GM12874 (cell line): Measurements from ENCODE around the gene PPP1R3E.

ENCODE experiments used
- TF ChIP-seq, protein P1 (sequence below): IDR thresholded peaks from 2 replicates; pipeline ENCODE4 v1.5.1; 2011; ENCODE audit warnings: low read depth, mild to moderate bottlenecking, control low read depth, low read length, moderate library complexity; ENCODE audit not compliant: insufficient read depth

PPP1R3E gene, protein sequence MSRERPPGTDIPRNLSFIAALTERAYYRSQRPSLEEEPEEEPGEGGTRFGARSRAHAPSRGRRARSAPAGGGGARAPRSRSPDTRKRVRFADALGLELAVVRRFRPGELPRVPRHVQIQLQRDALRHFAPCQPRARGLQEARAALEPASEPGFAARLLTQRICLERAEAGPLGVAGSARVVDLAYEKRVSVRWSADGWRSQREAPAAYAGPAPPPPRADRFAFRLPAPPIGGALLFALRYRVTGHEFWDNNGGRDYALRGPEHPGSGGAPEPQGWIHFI

DNA sequence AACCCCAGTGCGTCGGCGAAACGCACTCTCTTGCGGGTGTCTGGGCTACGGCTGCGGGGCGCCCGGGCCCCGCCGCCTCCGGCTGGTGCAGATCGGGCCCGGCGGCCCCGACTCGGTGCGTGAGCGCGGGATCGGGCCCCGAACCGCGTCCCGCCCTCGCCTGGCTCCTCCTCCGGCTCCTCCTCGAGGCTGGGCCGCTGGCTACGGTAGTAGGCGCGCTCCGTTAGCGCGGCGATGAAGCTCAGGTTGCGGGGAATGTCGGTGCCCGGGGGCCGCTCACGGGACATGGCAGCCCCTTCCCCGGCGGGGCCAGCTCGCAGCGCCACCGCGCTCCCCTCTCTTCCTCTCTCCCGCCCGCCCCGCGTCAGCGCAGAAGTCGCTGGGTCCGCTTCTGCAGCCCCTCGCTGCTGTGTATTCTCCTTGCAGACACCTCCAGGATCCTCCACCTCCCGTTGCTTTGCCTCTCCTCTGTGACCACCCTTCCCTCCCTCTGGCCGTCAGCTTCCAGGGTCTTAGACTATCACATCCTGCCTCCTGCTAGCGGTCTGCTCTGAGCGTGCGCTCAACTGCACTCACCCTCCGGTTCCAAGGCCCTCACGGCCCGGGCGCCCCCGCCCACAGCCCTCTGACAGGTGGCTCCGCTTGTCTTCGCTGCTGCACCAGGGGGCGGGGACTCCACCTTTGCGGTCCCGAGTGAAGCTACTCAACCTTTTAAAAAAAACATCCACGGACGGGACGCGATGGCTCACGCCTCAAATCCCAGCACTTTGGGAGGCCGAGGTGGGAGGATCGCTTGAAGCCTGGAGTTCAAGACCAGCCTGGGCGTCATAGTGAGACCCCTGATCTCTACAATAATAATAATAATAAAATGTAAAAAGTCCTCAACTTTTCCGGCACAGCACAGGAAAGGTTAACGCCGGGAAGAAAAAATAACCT, at the start of gene PPP1R3E:
Gene PPP1R3E (minus strand): TSS at position 570 of the 936 bp plus-strand sequence. CDS start 283 bp downstream, at position 287.
- TF ChIP-seq, protein P1, sequence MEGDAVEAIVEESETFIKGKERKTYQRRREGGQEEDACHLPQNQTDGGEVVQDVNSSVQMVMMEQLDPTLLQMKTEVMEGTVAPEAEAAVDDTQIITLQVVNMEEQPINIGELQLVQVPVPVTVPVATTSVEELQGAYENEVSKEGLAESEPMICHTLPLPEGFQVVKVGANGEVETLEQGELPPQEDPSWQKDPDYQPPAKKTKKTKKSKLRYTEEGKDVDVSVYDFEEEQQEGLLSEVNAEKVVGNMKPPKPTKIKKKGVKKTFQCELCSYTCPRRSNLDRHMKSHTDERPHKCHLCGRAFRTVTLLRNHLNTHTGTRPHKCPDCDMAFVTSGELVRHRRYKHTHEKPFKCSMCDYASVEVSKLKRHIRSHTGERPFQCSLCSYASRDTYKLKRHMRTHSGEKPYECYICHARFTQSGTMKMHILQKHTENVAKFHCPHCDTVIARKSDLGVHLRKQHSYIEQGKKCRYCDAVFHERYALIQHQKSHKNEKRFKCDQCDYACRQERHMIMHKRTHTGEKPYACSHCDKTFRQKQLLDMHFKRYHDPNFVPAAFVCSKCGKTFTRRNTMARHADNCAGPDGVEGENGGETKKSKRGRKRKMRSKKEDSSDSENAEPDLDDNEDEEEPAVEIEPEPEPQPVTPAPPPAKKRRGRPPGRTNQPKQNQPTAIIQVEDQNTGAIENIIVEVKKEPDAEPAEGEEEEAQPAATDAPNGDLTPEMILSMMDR = no peak

DNA sequence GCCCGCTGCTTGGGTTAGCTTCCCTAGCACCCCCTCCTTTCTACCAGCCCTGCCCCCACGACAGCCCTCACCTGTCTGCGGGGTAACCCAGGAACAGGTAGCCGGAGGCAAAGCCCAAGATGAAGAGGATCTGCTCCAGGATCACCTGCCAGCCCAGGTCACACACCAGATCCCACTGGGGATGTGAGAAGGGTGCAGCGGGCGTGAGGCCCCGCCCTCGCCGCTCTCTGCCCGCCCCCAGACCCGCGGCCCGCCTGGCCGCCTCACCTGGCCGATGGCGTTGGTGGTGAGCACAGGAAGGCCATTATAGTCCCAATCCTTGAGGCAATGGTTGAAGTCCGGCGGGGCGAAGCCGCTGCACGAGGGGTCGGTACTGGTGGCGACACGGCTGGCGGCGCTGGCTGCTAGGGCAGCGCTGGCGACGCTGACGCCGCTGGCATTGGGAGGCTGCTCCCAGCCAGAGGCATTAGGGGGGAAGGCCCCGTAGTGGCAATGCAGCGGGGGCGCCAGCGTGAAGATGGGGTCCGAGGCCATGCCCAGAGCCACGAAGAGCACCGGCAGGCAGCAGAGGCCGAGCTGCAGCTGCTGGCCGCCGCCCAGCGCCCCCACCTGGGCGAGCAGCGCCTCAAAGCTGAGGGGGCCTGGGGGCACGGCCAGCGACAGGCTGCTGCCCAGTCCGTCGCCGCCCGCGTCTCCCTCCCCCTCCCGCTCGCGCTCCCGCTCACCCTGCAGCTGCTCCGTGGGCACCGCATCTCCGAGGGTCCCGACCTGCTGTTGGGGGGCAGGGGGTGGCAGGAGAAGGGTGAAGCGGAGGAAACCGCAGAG, 49.2 kb upstream of the PPP1R3E start:
- TF ChIP-seq, protein P1 = 0 out of 2 replicates have a peak, but pooled peaks have one; percentile 3

DNA sequence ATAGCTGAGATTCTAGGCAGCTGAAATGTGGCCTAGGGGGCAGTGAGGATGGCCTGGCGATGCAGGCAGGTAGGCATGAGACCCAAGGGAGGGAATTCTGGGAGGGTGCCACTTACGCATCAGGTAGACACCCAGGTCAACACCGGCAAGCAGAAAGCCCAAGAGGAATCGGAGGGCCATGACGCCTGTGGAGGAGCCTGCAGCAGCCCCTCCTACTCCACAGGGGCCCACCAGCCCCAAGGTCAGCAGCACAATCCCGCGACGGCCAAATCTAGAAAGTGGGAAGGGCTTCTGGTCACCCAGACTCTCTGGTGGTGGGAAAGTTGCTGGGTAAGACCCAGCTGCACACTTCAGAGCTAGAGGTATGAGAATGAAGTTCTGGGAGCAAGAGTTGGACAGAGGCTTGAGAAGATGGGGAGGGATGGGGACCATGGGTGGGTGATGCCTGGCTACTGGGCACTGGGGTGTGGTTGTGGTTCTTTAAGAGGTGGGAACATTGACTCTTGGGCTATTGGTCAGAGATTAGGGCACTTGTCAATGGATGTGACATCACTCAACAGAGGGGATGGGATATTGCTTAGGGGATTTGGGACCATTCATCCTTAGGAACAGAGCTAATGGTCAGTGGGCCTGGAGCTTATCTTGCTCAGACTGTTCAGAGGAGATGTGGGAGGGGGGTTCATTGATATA, 46.6 kb upstream of the PPP1R3E start:
- TF ChIP-seq, protein P1 = no peak

DNA sequence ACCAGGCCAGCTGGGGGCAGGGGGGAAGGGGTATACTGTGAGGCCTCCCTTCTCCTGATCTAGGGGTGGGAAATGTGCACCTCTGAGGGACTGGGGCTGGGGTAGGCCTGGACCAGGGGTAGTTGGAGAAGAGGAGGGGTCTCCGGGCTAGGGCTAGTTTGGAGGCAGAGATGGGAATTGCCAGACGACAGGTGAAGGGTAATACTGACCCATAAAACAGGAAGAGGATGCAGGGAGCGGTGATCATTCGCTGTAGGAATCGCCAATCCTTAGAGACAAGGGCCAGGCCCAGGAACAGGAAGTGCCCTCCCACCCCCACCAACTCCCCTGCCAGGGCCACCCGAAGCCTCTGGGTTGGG, 45.6 kb upstream of the PPP1R3E start:
- TF ChIP-seq, protein P1 = no peak

DNA sequence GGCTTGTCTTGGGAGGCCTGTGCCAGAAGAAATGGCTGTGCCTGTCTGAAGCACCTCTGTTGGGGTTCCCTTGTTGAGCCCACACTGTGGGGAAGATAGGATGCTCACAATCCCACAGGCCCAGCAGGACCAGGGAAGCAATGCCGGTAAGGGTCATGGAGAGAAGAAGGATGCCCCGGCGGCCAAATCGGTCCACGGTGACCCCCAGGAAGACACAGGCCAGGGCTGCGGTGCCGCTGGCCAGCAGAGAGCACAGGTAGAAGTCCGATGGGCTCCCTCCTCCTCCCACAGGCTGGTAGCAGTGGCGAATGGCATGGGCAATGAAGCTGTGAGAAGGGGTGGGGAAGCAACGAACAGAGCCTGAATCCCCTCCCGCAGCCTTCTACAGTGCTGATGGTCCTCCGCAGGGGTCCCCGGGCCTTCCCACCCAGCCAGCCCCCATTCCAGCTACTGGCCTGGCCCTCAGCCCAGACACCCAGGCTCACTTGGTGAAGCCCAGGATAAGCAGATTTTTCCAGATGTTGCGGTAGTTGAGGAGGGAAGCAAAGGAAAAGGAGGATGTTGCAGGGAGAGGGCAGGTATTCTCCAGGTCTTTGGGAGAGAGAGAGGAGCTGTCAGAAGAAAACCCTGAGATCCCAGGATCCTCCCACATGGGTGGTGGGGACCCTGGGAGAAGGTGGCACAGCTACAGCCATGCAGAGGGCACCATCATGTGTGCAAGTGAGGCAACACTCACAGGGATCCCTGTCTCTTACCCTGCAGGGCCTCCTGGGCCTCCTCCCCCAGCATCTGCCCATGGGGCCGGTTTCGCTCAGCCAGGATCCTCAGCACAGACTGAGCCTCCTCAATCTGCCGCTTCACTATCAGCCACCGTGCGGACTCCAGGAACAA, 45.0 kb upstream of the PPP1R3E start:
- TF ChIP-seq, protein P1 = no peak

DNA sequence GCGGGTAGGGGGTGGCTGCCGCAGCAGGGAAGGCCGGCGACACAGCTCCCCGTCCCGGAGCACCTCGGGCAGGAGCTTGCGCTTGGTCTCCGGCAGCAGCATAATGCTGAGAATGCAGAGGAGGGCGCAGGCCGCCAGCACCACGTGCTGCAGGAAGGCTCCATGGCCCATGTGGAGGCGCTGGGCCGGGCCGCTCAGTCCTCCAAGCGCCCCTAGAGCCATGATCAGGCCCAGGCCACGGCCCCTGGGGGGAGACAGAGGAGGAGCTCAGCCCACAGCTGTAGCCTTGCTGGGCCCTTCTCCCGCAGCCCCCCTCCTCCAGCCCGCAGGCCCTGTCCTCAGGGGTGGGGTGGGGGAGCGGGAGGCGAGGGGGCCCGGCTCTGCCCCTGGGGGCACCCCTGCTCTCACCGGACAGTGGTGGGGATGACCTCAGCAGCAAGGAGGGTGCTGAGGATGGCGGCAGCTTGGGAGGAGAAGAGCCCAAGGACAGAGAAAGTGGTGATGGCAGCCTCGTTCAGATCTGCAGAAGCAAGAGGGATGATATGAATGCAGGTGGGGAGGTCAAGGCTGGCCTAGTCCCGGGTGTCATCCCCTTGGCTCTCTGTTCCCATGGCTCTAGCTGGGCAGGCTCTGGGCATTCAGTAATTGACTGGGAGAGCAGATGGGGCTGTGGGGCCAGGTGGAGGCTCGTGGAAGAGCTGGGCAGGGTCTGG, 44.2 kb upstream of the PPP1R3E start:
- TF ChIP-seq, protein P1 = no peak
